Aorta (tissue), 5 donors: ENCODE data around the gene LSP1. TPM values are rescaled to one million over a fixed set of nuclear protein-coding genes. Genes with fewer than 3 reads are reported as not detected.
A peak's percentile ranks its signal among the peaks of the same experiment; 100 is the strongest.
"Not testable (repeated sequence)": the region's sequence is repeated elsewhere in the genome, so short reads cannot be mapped to it uniquely, and the experiment has no call there.

ENCODE experiments used
- ATAC-seq: fragments of 200-7000 bp; cut with Tn5 transposase; one replicate; pipeline ENCODE4 v1.9.1; 2022; ENCODE audit warnings: moderate library complexity; ENCODE audit not compliant: low FRiP score
- DNase-seq, 2 donors: peaks; one replicate each; pipeline ENCODE4 v3.0.0-alpha.2; 2020
- H3K27ac ChIP-seq, 2 donors: one replicate each; pipeline ENCODE4 v1.5.1; 2013; ENCODE audit warnings: low read length in 2 of 2, mild to moderate bottlenecking in 2 of 2, moderate library complexity in 2 of 2, control low read depth in 1 of 2, inconsistent platforms in 1 of 2, low read depth in 1 of 2
- H3K27me3 ChIP-seq, 2 donors: one replicate each; pipeline ENCODE4 v1.6.1; 2013; ENCODE audit warnings: control low read depth in 1 of 2, low read length in 1 of 2, mild to moderate bottlenecking in 1 of 2, moderate library complexity in 1 of 2; ENCODE audit not compliant: insufficient read depth in 2 of 2, control insufficient read depth in 1 of 2
- H3K36me3 ChIP-seq, 2 donors: one replicate each; pipeline ENCODE4 v1.6.1; 2013; ENCODE audit warnings: control low read depth in 1 of 2, low read length in 1 of 2, mild to moderate bottlenecking in 1 of 2; ENCODE audit not compliant: insufficient read depth in 2 of 2, control insufficient read depth in 1 of 2
- H3K4me1 ChIP-seq, 2 donors: one replicate each; pipeline ENCODE4 v1.6.1; 2013; ENCODE audit warnings: low read length in 2 of 2, control low read depth in 1 of 2, mild to moderate bottlenecking in 1 of 2, moderate library complexity in 1 of 2; ENCODE audit not compliant: insufficient read depth in 2 of 2, control insufficient read depth in 1 of 2
- H3K4me3 ChIP-seq, 2 donors: one replicate each; pipeline ENCODE4 v1.5.1; 2013; ENCODE audit warnings: low read length in 2 of 2, control low read depth in 1 of 2, mild to moderate bottlenecking in 1 of 2
- H3K9me3 ChIP-seq: one replicate; pipeline ENCODE4 v1.6.1; 2013; ENCODE audit warnings: mild to moderate bottlenecking, low read length; ENCODE audit not compliant: control insufficient read depth
- WGBS, 2 donors: extraction: QIAGEN DNeasy Blood & Tissue Kit; methylation state at CpG; one replicate each; pipeline ENCODE4 v1.1.7; 2013; 5-methylcytosine and 5-hydroxymethylcytosine counted together
- intact Hi-C, 2 donors: fragments of 100-400 bp; cut with DNase I; formaldehyde crosslinking; loops; one replicate each; pipeline versions ENCODE4 v1.14.2 to v1.15.0; 2022
- polyA plus RNA-seq, 2 donors: library from polyadenylated mRNA; stranded (reverse); fragments of 200-250 nt; gene quantifications; one replicate each; pipeline ENCODE4 v1.2.3, GENCODE V29; 2013
- total RNA-seq, 2 donors: library from RNA; stranded (reverse); fragmentation: NEBNext Ultra II Directional; extraction: Animal tissue kit (Norgen Biotek cat#: 25700); gene quantifications; one replicate each; pipeline ENCODE4 v1.2.1, GENCODE V29; 2021
- donor health status: healthy with polysubstance abuse.
- donor health status: Bipolar disorder and iron deficiency.
- donor health status: DM: no; HTN: no; CAD: no.
- donor health status: DM: no; HTN: no; CAD: no.
- donor health status: DM: yes; HTN: yes; CAD: no.

LSP1 gene
- total and polyA plus RNA-seq, 4 donors = 12.0 to 128 (median 42.8) TPM

DNA sequence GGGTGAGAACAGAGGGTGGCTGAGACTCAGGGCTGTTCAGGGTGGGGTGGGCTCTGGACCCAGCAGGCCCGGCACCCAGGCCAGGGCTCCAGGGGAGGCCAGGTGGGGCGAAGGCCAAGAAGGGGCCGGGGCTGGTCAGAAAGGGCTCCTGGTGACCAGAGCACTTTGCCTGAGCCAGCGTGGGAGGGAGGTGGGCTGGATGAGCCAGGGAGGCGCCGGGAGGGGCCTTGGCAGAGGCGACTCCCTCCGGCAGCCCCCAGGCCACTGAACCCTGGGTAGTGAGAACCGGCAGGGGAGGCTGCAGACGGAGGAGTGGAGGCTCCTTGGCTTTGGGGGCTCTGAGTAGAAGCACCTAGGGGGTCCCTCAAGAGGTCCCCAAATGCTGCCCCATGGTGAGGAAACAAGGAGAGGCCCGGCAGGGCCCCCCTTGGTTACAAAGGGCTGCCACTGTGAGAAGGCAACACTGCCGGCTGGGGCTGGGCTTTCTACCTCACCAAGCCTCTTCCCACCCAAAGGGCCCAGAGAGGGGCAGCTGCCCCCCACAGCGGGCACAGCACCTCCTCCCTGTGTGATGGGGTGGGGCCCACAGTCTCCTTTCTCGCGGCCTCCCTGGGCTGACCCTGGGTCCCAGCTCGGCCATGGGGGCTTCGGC, 21.7 kb downstream of the LSP1 start:
- peak; percentile 48 to 73 for DNase-seq
- not testable (repeated sequence) for H3K4me1 ChIP-seq, H3K27me3 ChIP-seq, H3K9me3 ChIP-seq, H3K4me3 ChIP-seq, H3K27ac ChIP-seq, ATAC-seq, H3K36me3 ChIP-seq
- 82 to 90% methylated on average over 17 of the region's 17 CpGs for WGBS, 2 donors
- intact Hi-C loops = loop anchor here in 1 of 2 donors (5.0 kb wide), 1 partner anchor 37 kb away; the partner anchor contains the start of gene TNNI2

DNA sequence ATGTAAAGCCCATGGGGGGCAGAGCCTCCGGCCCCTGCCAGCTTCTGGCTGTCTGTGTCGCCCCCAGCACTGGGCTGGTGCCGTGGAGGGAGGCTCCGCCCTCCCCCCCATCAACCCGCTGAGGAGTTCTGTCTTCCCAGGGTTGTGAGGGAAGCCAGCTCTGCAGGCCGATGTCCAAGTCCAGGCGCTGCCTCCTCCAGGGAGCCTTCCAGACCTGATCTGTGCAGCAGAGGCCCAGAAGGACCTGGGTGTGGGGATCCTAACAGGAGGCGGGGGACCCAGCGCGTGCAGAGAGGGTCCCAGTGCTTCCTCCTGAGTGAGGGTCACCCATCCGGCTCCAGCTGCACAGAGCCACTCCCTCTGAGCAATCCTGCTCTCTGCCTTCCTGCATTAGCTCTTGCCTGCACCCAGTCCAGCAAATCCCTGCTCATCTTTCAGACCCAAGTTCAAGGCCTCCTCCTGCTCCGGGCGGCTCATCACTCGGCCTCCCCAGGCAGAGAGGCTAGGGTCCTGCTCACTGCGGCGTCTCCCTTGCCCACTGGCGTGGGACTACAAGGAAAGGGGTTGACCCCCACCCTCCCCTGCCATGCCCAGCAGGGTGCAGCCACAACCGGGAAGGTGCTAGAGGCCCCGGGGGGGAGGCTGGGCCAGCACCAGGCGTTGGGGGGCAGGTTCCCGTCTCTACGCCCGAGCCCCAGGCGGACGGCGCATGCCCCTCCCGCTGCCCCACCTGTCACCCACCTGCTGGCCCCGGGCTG, 22.4 kb downstream of the LSP1 start:
- Histone ChIP-seq H3K4me3 (no peak overlapping the region), H3K36me3 (no peaks in the 10 kb centered on the region), H3K27me3 (no peaks in the 10 kb centered on the region), H3K4me1 (no peaks in the 10 kb centered on the region), H3K27ac (no peak overlapping the region), H3K9me3 (no peaks in the 10 kb centered on the region)
- peak; percentile 51 to 53 for DNase-seq
- WGBS, 2 donors = 84 to 89% methylated on average over 25 to 28 of the region's 28 CpGs
- intact Hi-C loops = loop anchor here in 1 of 2 donors (5.0 kb wide), 1 partner anchor 38 kb away; the partner anchor contains the start of gene TNNI2
- no peak for ATAC-seq

DNA sequence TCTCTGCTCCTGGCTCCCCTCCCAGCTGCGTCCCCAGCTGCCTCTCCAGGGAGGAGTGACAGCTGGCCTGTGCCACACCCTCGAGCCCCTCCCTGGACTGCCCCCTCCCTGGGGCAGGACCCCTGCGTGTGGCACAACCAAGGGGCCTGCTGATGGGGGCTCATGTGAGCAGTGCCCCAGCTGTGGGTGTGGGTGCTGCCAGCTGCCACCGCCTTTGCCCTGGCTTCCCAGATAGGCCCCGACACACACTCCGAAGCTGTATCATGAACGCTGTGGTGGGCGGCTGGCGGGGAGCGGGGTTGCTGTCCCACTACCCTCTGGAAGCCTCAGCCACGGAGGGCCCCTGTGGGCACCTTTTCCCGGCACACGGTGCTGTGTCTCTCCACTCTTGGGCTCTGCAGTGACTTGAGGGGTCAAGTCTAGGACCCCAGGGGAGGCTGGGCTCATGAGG, 23.0 kb downstream of the LSP1 start:
- not testable (repeated sequence) for H3K9me3 ChIP-seq, H3K4me1 ChIP-seq, H3K27ac ChIP-seq, ATAC-seq, H3K4me3 ChIP-seq, H3K36me3 ChIP-seq, H3K27me3 ChIP-seq
- DNase-seq = peak; percentile 49 to 57
- intact Hi-C loops = loop anchor here in 1 of 2 donors (5.0 kb wide), 1 partner anchor 39 kb away; the partner anchor contains the start of gene TNNI2
- 85 to 87% methylated on average over 13 of the region's 13 CpGs for WGBS, 2 donors

DNA sequence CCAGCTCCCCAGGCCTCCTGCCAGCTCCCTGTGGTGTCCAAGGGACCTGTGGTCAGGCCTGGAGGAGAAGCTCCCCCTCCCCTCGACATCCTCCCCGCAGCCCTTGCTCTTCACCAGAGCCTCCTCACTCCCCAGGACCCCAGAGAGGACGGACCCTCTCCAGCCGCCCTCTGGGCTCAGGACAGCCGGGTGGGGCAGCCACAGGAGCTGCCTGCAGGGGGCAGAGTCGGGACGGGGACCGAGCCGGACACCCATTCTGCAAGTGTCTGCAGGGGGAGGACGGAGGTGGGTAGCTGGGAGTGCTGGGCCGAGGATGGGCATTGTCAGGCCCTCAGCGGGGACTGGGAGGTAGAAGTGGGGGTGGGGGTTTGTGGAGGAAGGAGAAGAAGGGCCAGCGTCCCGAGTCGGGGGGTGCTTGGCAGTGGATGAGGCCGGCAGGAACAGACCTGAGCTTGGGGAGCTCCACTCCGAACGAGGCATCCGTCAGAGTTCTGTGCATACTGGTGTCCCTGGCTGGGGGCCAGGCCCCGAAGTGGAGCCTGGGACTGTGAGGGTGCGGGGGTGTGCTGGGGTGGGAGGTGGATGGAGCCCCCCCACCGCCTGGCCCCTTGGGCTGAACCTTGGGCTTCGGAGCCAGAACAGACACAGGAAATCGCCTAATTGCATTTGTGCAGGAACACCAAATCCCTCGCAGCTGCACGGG, 23.6 kb downstream of the LSP1 start:
- Histone ChIP-seq H3K36me3 (no peaks in the 10 kb centered on the region), H3K27ac (no peak overlapping the region), H3K9me3 (no peaks in the 10 kb centered on the region), H3K4me3 (no peak overlapping the region), H3K27me3 (no peaks in the 10 kb centered on the region), H3K4me1 (no peaks in the 10 kb centered on the region)
- peak; percentile 73 to 83 for DNase-seq
- 32 to 38% methylated on average over 26 of the region's 26 CpGs for WGBS, 2 donors
- intact Hi-C loops = loop anchor here in 1 of 2 donors (5.0 kb wide), 1 partner anchor 39 kb away; the partner anchor contains the start of gene TNNI2
- ATAC-seq = no peak

DNA sequence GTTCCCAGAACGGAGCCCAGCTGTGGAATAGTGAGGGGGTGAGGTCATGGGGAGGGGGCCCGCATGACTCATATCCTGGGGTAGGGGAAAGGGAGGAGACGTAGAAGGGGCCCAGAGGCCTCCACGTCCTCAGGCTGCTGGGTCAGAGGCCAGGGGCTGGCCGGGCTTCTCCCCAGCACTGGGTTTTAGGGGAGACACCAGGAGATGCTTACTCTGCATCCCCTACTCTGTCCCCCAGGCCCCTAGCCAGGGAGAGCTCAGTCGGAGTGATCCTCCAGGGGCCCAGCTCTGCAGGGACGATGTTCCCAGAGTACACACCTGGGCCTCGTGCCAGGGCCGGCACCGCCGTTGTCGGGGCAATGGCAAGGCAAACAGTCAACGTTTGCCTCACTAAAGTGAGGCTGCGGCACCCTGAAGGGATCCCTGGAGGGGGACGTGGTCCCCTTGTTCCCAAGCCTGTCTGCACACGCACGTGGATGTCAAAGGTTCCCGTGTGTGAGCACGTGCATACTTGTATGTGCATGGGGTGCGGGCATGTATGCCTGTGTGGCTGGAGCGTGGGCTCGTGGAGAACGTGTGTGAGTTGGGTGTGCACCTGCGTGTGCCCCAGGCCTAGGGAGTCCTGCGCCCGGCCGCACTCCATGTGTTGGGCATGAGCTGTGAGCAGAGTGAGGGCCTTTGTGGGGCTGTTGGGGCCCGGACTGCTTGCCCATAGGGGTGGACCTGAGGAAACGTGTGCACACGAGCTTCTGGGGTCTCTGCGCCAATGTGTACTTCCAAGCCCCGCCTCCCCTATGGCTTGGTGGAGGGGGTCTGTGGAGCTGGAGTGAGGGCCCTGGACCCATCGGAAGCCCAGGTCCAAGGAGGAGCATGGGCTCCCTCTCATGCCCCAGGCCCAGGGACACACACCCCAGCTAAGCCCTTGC, 24.6 kb downstream of the LSP1 start:
- intact Hi-C loops = loop anchor here in 1 of 2 donors (5.0 kb wide), 1 partner anchor 40 kb away; the partner anchor contains the start of gene TNNI2
- no peaks in the 10 kb centered on the region for H3K9me3 ChIP-seq
- ATAC-seq (no peak), DNase-seq (peak; percentile 79 to 88)
- no peaks in the 10 kb centered on the region for H3K27me3 ChIP-seq
- no peaks in the 10 kb centered on the region for H3K36me3 ChIP-seq
- H3K27ac ChIP-seq = no peak overlapping the region
- no peaks in the 10 kb centered on the region for H3K4me1 ChIP-seq
- 35 to 37% methylated on average over 32 to 33 of the region's 33 CpGs for WGBS, 2 donors
- no peak overlapping the region for H3K4me3 ChIP-seq

DNA sequence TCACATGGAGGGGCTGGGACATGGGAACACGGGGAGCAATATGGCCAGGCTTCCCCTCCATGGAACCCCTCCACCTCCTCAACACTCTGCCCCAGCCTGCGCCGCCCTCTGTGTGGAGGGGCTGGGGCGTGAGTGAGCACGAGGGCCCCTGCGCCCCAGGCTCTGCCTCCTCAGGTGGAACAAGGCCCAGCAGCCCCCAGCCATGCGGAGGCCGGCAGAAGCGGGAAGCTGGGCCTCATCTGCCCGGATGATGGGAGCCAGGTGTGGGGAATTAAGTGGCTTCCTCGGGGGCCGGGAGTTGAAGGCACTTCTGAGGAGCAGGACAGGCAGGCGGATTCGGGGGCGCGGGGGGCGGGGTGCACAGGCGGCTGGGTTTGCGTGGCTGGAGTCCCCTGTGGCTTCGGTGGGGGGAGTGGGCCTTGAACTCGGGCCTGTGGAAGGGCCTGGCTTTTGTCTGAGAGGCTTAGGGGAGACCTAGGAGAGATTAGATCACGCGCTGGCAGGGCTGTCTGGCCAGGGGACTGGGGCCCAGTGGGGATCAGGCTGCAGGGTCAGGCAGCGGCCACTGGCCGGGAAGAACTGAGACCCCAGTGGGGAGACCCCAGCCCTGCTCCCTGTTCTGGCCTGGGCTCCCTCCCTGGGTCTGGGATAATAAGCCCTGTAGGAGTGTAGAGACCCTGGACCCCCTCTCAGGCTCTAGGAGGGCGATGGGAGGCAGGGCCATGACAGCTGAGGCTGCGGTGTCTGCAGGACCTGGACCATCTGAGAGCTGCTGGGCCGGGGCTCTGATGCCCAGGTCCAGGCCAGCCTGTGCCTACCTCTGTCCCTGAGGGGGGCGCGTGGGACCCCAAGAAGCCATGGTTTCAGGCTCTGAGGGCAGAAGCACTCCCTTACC, 25.5 kb downstream of the LSP1 start:
- Histone ChIP-seq H3K27me3 (no peaks in the 10 kb centered on the region), H3K4me3 (no peak overlapping the region), H3K9me3 (no peaks in the 10 kb centered on the region), H3K36me3 (no peaks in the 10 kb centered on the region), H3K4me1 (no peaks in the 10 kb centered on the region), H3K27ac (no peak overlapping the region)
- WGBS, 2 donors = 93 to 94% methylated on average over 30 of the region's 30 CpGs
- no peak for ATAC-seq
- intact Hi-C loops = loop anchor here in 1 of 2 donors (5.0 kb wide), 1 partner anchor 41 kb away; the partner anchor contains the start of gene TNNI2
- peak in 1 of 2 donors; percentile 72 for DNase-seq

DNA sequence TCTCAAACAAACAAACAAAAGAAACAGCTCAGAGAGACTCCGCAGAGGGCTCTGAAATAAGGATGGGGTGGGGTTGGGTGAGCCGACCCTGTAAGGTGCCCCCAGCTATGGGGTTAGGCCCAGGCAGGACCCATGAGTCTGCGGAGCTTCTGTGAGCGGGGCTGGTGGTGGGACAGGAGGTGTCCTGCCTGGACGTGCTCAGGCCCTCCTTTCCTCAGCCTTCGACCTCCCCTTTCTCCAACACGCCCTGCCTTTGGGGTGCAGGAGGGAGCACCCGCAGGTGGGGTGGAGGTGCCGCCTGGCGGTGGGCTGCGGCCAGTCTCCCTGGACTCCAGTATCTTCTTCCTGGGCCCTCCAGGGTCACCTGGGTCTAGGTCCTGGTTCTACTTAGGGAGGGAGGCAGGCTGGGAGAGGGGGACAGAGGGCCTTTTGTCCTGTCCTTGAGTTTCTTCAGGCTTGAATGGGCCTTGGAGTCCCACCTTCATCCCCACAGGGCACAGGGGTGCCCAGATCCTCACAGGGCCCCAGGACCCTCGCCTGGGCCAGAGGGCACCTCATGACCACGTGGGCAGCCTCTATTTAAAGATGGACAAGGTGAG, 26.6 kb downstream of the LSP1 start:
- Histone ChIP-seq H3K9me3 (no peaks in the 10 kb centered on the region), H3K4me1 (no peaks in the 10 kb centered on the region), H3K4me3 (no peak overlapping the region), H3K36me3 (no peaks in the 10 kb centered on the region), H3K27ac (no peak overlapping the region), H3K27me3 (no peaks in the 10 kb centered on the region)
- intact Hi-C loops = loop anchor here in 1 of 2 donors (5.0 kb wide), 1 partner anchor 42 kb away; the partner anchor contains the start of gene TNNI2
- DNase-seq = peak in 1 of 2 donors; percentile 76
- no peak for ATAC-seq
- 87 to 97% methylated on average over 13 of the region's 13 CpGs for WGBS, 2 donors
